Anterior cingulate cortex (tissue), 58 donors: ENCODE measurements around the gene TRAPPC10.

Experiments used
- DNase-seq, 58 donors: peaks; one replicate each; lab custom pipeline; 2025; lab: John Stamatoyannopoulos, UW

The TRAPPC10 gene

DNA sequence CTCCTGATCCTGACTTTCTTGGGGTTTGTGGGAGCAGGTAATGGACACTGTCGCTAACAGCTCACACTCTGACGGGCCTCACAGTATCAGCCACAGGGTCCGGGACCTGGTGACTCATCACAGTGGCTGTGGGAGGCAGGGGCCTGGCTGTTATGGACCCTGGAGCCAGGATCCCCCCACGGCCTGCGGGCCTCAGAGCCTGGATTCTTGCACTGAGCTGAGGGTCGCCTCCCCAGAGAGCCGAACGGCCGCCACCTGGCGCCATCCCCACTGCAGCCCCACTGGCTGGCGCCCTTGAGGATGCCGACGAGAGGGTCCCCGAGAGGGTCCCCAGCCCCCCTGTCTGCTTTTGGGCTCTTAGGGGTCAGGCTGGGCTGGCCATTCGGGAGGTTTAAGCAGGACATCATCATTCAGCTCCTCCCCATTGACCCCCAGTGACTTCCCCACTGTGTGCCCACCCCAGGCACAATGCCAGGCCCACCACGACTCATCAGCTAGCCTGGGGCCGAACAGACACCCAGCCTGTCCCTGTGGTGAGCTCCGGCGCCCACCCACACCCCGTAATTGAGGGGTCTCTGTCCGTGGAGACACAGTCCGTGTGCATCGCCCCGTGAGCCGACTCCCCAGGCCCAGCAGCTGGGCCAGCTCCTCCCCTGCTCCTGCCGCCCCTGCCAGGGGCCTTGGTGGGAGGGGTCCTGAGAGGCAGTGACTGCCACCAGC is 30.8 kb upstream of the TRAPPC10 start:
- no peak for DNase-seq

DNA sequence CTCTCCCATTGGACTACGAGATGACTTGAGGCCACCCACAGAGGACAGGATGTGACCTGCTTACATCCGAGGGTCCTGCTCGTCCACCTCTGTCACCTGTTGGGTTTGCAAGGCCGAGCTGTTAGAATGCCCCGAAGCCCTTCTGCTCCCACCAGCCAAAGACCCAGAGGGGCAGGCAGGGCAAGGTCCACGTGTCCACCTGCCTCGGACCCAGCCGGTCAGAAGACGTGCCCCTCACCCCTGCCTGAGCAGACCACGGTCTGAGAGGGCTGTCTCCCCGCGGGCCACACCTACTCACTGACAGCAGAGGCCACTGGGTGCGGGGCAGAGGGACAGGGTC is 30.3 kb upstream of the TRAPPC10 start:
- DNase-seq, result no peak

DNA sequence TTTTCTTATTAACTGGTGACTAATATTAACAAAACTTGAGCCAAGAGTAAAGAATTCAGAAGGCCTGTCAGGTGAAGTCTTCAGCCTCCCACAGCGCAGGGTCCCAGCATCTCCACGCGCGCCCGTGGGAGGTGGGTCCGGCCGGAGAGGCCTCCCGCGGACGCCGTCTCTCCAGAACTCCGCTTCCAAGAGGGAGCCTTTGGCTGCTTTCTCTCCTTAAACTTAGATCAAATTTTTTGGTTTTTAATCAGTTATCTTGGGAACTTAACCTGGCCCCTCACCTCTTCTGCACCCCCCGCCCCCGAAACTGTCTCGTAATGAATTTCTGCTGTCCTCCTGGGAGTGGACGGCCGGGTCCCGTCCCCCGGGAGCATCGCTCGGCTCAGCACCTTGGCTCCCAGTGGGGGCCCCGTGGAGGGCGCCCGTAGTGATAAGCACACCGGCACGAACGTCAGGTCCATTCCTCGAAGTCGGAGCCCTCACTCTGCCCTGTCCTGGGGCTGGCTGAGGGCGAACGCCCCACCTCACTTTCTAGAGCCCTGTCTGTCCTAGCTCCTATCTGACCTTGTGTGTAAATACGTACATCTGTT is 29.5 kb upstream of the TRAPPC10 start:
- DNase-seq, result no peak

DNA sequence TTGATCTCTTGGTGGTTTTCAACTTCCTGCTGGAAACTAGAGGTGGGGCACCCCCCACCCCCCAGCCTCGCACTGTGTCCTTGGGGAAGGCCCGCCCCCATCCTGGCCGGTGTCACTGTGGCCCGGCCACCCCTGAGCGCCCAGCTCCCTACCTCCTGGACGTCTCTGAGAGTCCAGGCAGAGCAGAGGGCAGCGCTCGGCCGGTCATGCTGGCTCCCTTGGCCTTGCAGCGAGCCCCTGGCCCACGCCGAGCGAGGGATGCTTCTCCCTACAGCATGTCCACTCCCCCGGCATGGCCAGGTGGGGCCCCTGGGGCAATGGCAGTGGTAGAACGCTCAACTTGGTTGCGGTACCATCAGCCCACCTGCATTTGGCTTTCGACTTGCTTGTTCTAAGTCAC is 28.7 kb upstream of the TRAPPC10 start:
- no peak for DNase-seq

DNA sequence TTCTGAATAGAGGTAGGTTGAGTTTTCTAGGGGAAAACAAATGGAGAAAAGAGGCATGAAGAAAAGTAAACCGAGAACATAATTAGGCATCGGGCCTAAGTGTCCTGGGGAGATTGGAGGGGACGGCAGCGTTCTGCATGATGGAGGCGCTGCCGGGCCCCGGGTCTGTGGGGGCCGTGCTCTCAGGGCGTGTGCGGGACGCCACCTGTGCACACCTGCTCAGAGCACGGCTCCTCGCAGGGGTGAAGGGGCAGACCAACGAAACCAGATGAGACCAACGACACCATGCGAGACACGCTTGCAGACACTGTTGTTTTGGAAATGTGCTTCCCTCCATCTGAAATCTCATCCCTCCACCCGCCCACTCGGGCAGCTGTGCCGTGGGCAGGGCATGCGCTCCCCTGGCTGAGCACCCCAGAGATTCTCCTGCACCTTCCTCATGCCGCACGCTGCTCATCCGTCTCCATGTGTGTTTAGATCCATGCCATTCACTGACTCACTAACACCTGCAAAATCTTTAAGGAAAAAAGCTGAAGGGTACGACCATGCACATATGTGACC is 28.2 kb upstream of the TRAPPC10 start:
- peak in 6 of 58 donors; percentile 23 to 63 (median 28) for DNase-seq

DNA sequence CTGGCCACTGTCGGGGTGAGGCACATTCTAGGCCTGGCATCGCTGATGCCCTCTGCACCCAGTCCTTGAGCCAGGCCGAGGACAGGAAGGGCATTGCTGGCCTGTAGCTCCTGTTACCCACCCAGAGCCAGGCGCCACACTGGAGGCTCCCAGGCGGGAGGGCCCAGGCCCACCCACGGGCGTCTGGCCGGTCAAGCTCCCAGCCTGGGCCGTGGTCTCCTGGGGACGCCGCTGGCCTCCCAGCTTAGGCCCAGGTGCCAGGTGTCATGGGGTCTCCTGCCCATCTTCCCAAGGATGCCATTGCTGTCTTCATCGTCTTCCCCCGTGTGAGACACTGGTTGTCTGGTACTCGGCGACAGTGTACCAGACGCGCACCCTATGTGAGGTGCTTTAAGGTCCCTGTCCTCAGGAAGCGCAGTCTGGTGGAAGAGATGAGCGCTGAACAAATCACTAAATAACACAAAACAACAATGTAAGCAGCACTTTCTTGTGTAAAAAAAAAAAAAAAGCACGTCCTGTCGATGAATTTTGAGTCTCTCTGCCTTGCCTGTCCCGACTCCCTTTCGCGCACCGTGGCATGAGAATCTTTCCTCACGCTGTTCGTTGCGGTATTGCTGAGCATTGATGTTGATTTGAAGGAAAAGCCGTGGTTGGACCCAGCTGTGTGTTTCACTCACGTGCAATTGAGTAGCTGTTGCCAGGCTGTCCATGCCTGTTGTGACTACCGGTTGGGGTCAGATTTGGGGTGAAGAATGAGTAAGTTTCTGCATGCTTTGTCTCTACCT is 27.0 kb upstream of the TRAPPC10 start:
- no peak for DNase-seq

DNA sequence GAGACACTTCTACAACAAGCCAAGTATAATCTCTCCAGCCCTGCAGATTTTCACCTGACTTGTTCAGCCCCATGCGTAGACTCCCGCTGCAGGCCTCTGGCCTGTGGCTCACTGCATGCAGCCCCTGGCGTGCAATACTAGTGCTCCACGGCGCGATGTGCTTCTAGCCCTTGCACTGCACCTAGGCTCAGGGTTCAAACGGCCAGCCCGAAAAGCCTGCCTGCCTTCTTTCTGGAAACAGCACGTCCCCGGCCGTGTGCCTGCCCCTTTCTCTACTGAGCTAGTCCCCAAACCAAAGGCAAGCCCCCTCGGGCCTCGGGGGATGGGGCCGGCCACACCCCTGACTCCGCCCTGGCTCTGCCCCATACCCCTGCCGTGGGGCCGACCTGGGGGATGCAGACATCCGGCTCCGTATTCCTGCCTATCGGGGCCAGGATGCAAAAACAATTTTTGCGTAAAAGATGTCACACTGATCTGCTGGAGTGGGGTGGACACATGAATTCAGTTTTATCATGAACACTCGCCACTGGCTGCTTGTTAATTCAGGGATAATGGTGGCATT is 26.3 kb upstream of the TRAPPC10 start:
- no peak for DNase-seq

DNA sequence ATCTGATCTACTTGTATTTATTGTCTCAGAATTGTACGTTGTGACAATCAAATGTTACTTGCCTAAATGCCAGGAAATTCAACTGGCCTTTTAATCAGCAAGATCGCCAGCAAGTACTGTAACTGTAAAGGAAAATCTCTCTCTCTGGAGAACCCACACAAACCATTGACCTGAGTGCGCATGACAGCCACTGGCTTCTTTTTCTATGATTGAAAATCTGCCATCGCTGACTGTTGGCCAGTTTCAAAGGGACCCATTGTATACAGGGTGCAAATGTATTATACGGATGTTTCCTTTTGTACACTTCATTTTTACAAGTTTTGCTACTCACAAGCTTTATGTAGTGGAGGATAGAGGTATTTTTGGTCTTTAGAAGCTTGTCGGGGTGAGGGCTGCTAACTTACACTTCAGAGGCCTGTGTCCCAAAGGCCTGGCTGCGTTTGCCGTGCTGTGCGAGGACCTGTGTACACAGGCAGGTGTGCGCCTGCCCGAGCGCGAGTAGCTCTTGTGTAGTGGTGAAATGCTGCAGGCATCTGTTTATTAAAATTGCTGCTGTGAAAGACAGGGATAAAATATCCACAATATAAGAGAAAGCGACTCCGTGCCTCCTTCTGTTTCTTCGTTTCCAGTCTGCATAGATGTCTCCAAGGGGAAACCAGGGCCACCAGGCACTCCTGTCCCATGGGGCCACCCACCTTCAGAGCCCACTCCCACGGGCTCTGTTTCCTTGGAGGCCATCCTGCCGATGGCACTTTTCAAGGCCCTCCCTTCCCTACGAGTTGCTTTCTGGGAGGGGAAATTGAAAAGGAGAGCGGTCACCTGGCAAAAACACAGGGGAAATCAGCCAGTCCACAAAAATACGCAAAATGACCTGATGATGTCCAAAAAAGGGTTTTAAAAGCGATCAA is 25.3 kb upstream of the TRAPPC10 start:
- DNase-seq, result peak in 21 of 58 donors; percentile 10 to 69 (median 42)

DNA sequence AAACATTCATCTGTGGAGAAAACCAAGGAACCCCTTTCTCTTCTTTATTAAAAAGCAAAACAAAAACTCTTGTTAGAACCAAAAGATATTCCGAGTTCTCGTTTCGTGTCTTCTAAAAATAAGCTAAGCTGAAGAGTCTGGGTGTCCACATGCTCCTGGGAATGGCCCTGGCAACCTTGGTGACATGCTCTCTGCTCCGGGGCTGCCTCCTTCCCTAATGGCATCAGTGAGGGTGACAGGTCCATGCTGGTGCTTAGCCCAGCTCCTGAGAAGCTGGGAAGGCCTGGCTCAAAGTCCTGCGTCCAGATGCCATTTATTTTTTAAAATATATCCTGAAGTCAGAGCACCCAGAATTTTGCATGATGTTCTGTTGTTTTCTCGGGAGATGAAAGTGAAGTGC is 24.6 kb upstream of the TRAPPC10 start:
- DNase-seq, result peak in 1 of 58 donors; percentile 48

DNA sequence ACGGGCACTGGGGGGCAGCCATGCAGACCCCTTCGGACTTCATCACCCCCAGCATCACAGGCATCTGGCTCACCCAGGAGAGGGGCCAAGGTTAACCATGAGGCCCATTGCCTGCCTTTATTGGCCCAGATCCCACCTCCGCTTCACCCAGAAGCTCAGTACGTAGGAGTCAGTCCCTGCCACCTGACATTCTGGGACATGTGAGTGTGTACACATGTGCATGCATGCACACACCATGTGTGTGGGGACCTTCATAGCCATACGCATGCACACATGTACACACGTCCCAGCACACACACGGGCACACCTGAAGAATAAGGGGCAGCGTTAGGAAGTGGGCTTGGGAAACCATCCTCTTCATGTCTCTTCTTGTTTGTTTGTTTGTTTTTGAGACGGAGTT is 24.1 kb upstream of the TRAPPC10 start:
- DNase-seq, result no peak

DNA sequence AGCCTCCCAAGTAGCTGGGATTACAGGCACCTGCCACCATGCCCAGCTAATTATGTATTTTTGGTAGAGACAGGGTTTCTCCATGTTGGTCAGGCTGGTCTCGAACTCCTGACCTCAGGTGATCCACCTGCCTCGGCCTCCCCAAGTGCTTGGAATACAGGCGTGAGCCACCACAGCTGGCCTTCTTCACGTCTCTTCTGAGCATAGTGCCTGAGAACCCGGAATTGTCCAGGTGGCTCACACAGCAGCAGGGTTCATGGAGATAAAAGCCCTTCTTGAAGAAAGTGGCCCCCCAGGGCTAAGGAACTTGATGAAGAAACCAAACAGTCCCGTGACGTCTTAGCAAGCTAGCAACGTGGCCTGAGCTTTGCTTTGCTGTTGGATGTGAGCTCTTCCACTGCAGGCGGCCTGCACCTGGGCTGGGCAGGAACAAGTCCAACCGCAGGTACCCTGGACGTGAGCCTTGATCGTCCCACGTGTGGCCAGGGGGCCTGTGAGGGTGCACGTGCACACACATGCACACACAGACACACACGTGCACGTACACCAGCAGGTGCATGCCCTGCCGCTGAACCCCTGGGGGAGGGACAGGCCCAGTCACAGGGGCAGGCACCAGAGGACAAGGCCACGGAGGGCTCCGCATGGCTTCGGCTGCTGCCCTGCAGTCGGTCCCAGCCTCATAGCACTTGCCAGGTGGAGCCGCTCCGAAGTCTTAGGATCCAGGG is 23.4 kb upstream of the TRAPPC10 start:
- DNase-seq, result no peak

DNA sequence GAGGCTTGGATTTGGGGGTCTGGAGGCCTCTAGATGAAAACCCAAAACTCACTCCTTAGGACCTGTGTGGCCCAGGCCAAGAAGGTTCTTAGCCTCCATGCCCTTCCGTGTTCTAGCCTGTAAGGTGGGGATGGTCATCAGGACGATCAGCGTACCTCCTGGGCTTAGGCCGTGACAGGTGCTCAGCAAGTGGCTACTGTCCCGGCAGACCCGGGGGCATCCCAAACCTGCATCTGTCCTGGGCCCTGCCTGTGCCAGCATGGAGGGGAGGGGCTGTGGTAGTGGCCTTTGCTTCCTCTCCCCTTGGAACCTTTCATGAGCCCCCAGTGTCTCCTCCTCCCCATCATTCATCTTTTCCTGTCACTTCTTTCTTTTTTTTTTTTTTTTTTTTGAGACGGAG is 22.7 kb upstream of the TRAPPC10 start:
- DNase-seq, result no peak

DNA sequence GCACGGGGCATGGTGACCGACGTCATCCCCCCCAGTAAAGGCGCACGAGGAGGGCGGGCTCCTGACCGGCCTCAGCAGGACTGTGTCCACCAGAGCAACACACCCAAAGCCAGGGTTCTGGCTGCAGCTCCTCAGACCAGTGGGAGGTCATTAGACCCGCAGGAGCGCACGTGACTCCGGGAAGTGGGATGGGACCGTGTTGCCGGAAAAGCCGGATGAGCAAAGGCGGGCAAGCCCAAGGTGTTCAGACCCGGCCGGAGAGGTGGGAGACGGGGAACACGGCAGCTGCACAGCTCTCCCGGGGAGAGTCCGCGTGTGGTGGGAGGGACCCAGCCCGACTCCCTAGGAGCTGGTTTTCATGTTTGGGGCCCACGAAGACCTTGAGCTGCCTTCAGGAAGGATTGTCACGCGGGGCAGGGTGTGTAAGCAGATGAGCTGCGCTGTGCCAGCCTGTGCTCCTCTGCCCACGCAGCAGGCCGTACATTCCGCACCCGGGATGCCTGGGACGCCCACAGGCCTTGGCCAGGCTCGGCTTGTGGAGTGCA is 20.6 kb upstream of the TRAPPC10 start:
- DNase-seq, result no peak

DNA sequence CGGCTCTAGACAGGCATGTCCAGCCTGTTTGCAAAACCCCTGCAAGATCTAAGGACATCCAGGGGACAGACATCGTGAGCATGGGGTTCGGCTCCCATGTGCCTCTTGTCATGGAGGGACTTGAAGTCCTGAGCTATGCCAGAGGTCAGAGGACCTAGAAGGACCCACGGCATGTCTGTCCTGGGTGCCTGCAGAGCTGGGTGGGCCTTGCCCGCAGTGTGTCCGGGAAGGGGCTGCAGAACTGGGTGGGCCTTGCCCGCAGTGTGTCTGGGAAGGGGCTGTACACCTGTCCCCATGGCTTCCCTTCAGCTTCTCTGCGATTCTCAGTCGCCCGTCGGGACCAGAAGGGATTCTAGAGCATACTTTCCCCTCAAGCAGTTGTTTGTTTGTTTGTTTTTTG is 20.0 kb upstream of the TRAPPC10 start:
- no peak for DNase-seq

DNA sequence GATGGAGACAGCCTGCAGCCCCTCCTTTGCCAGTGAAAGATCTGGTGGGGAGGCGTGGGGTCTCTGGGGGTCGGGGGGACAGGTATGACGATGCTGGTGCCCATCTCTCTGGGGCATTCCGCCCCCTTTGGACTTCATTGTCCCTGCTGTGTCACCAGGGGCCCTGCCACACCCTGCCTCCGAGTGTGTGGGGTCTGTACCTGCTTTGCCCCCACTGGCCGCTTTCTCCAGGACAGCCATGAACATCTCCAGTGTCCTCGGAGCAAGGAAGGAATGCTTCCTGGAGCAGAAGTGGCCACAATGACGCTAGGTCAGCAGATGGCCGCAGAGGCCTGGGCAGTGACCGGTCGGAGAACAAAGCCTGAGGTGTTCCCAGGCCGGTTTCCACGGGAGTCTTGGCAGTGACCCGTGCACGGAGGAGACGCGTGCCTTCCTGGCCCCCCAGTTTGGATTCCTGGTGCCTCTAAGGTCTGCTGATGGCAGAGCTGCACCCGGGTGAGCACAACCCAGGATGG is 18.6 kb upstream of the TRAPPC10 start:
- DNase-seq, result no peak

DNA sequence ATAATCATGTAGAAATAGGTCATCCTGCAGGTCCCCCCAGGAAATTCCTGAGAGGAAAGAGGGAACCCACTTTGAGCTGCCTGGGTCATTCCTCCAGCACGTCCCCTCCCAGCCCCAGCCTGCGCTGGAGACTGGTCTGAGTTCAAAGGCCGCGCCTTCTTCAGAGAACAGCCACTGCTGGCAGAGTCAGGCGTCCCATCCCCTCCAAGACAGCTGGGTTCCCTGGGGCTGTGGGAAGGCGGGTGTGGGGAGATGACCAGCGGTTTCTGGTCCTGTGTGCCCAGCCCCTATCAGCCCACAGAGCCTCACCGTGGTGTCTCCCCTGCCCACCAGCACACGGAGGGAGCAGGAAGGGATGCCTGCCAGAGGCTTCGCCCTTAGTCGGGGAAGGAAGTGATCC is 18.0 kb upstream of the TRAPPC10 start:
- no peak for DNase-seq

DNA sequence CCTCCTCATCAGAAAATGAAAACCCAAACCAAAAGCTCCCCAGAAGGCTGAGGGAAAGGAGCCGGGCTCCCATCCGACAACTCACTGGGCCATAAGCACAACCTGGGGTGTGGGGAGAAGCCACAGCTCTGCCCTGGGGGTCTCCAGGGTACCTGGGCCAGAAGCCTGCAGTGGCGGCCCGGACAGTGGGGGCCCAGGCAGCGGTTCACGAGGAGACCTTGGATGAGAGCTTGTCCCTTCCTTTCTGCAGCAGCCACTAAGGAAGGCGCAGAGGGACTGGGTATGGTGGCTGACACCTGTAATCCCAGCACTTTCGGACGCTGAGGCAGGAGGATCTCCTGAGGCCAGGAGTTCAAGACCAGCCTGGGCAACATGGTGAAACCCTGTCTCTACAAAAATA is 17.5 kb upstream of the TRAPPC10 start:
- DNase-seq, result no peak

DNA sequence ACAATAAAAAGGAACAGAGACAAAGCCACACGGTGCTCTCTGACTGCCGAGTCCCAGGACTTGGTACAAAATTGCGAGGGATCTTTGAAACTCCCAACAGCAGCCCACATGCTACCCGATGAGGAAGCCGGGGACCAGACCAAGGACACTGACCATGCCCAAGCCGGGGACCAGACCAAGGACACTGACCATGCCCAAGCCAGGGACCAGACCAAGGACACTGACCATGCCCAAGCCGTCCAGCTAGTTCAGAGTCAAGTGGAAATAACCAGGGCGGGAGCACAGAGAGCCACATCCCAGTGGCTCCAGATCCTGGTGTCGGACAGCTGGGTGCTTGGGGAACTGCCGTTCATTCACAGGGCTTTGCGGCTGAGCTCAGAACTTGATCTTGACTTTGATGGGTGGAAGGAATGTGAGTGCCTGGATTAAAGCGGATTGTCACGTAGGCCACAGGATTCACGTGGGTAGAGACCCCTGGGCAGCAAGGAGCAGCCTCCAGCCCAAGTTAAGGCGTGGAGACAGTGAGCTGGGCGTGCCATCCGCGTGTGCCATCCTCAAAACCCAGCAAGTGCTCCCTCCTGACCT is 16.5 kb upstream of the TRAPPC10 start:
- no peak for DNase-seq
